H1 (cell line): ENCODE results near the gene NYAP2. TPM values are rescaled to one million over a fixed set of nuclear protein-coding genes. Genes with fewer than 3 reads are reported as not detected.
A peak's percentile ranks its signal among the peaks of the same experiment; 100 is the strongest.

Experiments used
- BCL11A ChIP-seq, 2 experiments: IDR thresholded peaks; one replicate each; pipeline ENCODE4 v1.6.1; 2011; ENCODE audit warnings: low read depth in 2 of 2, low read length in 2 of 2, mild to moderate bottlenecking in 2 of 2
- BRCA1 ChIP-seq: IDR thresholded peaks from 2 replicates; pipeline ENCODE4 v1.6.1; 2012; ENCODE audit warnings: low read depth, low read length, improper control_type of control experiment
- CBX8 ChIP-seq: fragments of 300-800, 300-1000 bp; sonication (generic); IDR thresholded peaks from 2 replicates; pipeline ENCODE4 v1.7.1; 2016; ENCODE audit warnings: low read depth, low read length, borderline replicate concordance
- CHD1 ChIP-seq: IDR thresholded peaks from 2 replicates; pipeline ENCODE4 v1.6.1; 2012; ENCODE audit warnings: low read depth, low read length, improper control_type of control experiment
- EGR1 ChIP-seq: IDR thresholded peaks from 2 replicates; pipeline ENCODE4 v1.6.1; 2011; ENCODE audit warnings: low read depth, low read length, borderline replicate concordance
- JUN ChIP-seq: IDR thresholded peaks from 2 replicates; pipeline ENCODE4 v1.6.1; 2011; ENCODE audit warnings: low read depth, mild to moderate bottlenecking, improper control_type of control experiment, low read length
- MAFK ChIP-seq: IDR thresholded peaks from 2 replicates; pipeline ENCODE4 v1.6.1; 2012; ENCODE audit warnings: low read depth, mild to moderate bottlenecking, improper control_type of control experiment, low read length
- NRF1 ChIP-seq: IDR thresholded peaks from 2 replicates; pipeline ENCODE4 v1.6.1; 2011; ENCODE audit warnings: mild to moderate bottlenecking, low read depth, low read length, improper control_type of control experiment
- RAD21 ChIP-seq, 2 experiments: IDR thresholded peaks in 1 of 2; conservative IDR thresholded peaks in 1 of 2; 2 replicates each; pipeline ENCODE4 v1.6.1; 2011; ENCODE audit warnings: low read depth in 2 of 2, low read length in 2 of 2, improper control_type of control experiment in 1 of 2, inconsistent platforms in 1 of 2, mild to moderate bottlenecking in 1 of 2, moderate library complexity in 1 of 2
- RFX5 ChIP-seq: IDR thresholded peaks from 2 replicates; pipeline ENCODE4 v1.6.1; 2011; ENCODE audit warnings: low read depth, low read length, improper control_type of control experiment, borderline replicate concordance
- RXRA ChIP-seq: IDR thresholded peaks from 2 replicates; pipeline ENCODE4 v1.6.1; 2011; ENCODE audit warnings: low read depth, mild to moderate bottlenecking, low read length, moderate library complexity; ENCODE audit not compliant: insufficient read depth
- SIN3A ChIP-seq, 2 experiments: IDR thresholded peaks in 1 of 2; conservative IDR thresholded peaks in 1 of 2; 2 replicates each; pipeline ENCODE4 v1.6.1; 2011 to 2012; ENCODE audit warnings: low read length in 2 of 2, improper control_type of control experiment in 1 of 2, low read depth in 1 of 2, mild to moderate bottlenecking in 1 of 2
- SP1 ChIP-seq: IDR thresholded peaks from 2 replicates; pipeline ENCODE4 v1.6.1; 2011; ENCODE audit warnings: low read depth, low read length
- TAF1 ChIP-seq: IDR thresholded peaks from 2 replicates; pipeline ENCODE4 v1.6.1; 2011; ENCODE audit warnings: mild to moderate bottlenecking, low read depth, low read length
- polyA plus RNA-seq, 7 experiments: library from polyadenylated mRNA; depleted of rRNA in 3 of 7; stranded (reverse) in 5 of 7; unstranded in 2 of 7; fragments of >200 nt in 5 of 7; fragments of 200-250 nt in 2 of 7; gene quantifications; 1 replicate in 5 of 7; 2 replicates in 1 of 7; 4 replicates in 1 of 7; pipeline versions ENCODE4 v1.2.1 to v1.2.3, GENCODE V29; 2011 to 2013; ENCODE audit warnings: missing spikeins in 2 of 7, mixed read lengths in 2 of 7
- total RNA-seq: library from RNA; stranded (reverse); fragmentation: NEBNext Ultra II Directional; extraction: Animal tissue kit (Norgen Biotek cat#: 25700); gene quantifications from 2 replicates; pipeline ENCODE4 v1.2.1, GENCODE V29; 2021

NYAP2 gene
- total and polyA plus RNA-seq, 2 of the 8 experiments (the other 6 are each of a cell fraction or from before 2014, with no cell fraction given): not detected

DNA sequence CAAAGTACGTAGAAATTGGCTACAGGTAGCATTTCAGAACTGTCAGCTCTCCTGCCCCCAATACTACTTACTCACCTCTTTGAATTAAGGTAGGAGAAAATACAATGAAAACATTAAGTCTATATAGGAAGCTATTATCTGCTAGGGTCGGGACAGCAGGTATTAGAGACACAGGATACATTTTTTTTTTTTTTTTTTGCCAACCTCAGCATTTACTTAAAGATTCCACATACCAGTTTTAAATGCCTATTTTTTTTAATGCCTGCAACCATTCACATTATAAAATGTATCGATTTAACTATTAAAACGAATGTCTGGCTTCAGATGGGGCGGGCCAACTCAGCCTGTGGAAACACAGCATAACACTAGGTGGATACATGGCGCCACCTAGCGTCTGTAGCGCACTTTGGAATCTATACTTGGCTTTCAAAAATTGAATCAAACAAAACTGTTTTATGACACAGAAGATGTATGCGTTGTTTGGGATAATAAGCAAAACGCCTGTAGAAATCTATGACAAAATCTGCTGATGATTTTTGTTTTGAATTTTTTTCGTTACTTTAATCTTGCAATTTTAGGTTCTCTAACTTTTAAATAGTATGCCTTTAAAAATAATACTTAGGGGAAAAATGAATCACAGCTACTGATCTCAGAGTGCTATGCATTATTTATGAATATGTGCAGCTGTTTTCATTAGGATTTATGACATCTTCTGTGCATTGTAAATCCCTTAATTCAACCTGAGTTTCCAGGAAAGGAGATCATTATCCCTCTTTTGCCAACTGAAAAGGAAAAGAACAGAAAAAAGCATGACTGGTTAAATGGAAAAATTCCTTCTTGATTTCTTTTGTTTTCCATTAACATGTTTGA is 261.0 kb downstream of the NYAP2 start (continued):
- TF ChIP-seq CHD1 (no peak), NRF1 (no peak), SIN3A (conservative IDR thresholded peaks at IDR 0.05 in 1 of 2, IDR thresholded peaks at IDR 0.05 in 1 of 2; ENCODE audit: low read depth in 1 of 2, low read length in 2 of 2) (no peak), BRCA1 (no peak), RXRA (no peak), RAD21 (IDR thresholded peaks at IDR 0.05 in 1 of 2, conservative IDR thresholded peaks at IDR 0.05 in 1 of 2; ENCODE audit: low read depth in 2 of 2, low read length in 2 of 2) (peak; percentile 95), CBX8 (no peak), TAF1 (no peak), SP1 (no peak), MAFK (peak; percentile 65; the same call in 1 of the 2 replicates), RFX5 (no peak), BCL11A (IDR thresholded peaks at IDR 0.05; ENCODE audit: low read depth in 2 of 2, low read length in 2 of 2) (no peak), EGR1 (no peak), JUN (no peak)
